Activated T-helper 1 cell treated with anti-CD3 and anti-CD28 coated beads, Interleukin-2, amount 50 U/mL, for 16 hours (primary cell): ENCODE results near the gene ZNF536.

Experiments used
- DNase-seq, 2 donors: peaks; one replicate each; pipeline ENCODE4 v3.0.0-alpha.2; 2020; ENCODE audit warnings: low read depth in 1 of 2, low spot score in 1 of 2

ZNF536 gene

GRCh38 chr19:30371960-30372824 is at the start of gene ZNF536:
Gene ZNF536 (plus strand): TSS chr19:30372384. CDS start chr19:30443563, 71,179 bp downstream.
- DNase-seq = no peak

- no peak for DNase-seq
These were observed 49.4 kb upstream of the ZNF536 start for GRCh38 chr19:30322641-30323320.

- no peak for DNase-seq
These were observed 48.3 kb upstream of the ZNF536 start for GRCh38 chr19:30323904-30324303.

GRCh38 chr19:30324982-30325381 is 47.2 kb upstream of the ZNF536 start:
- no peak for DNase-seq

GRCh38 chr19:30325676-30326392 is 46.4 kb upstream of the ZNF536 start:
- no peak for DNase-seq

- DNase-seq = no peak
These were observed 45.8 kb upstream of the ZNF536 start for GRCh38 chr19:30326393-30326710.

- no peak for DNase-seq
These were observed 44.9 kb upstream of the ZNF536 start for GRCh38 chr19:30327331-30327730.

- no peak for DNase-seq
These were observed 44.1 kb upstream of the ZNF536 start for GRCh38 chr19:30328096-30328495.

- no peak for DNase-seq
These were observed 41.9 kb upstream of the ZNF536 start for GRCh38 chr19:30330266-30330665.

GRCh38 chr19:30332445-30333234 is 39.5 kb upstream of the ZNF536 start:
- DNase-seq = no peak

- no peak for DNase-seq
These were observed 38.7 kb upstream of the ZNF536 start for GRCh38 chr19:30333291-30334065.

GRCh38 chr19:30334841-30335240 is 37.3 kb upstream of the ZNF536 start:
- no peak for DNase-seq

GRCh38 chr19:30335306-30335886 is 36.8 kb upstream of the ZNF536 start:
- no peak for DNase-seq

- no peak for DNase-seq
These were observed 35.9 kb upstream of the ZNF536 start for GRCh38 chr19:30336290-30336689.

- DNase-seq = no peak
These were observed 34.1 kb upstream of the ZNF536 start for GRCh38 chr19:30338041-30338456.

GRCh38 chr19:30338878-30339623 is 33.1 kb upstream of the ZNF536 start:
- DNase-seq = no peak

- DNase-seq = no peak
These were observed 32.3 kb upstream of the ZNF536 start for GRCh38 chr19:30339624-30340525.
